Measurements from ENCODE around the gene PHLDB2.
A peak's percentile ranks its signal among the peaks of the same experiment; 100 is the strongest.

PHLDB2 gene

GRCh38 chr3:111968319-111969054 is 109.4 kb downstream of the PHLDB2 start:
- no peak for DNase-seq
- Histone ChIP-seq H2AK5ac (ENCODE audit: low read length, severe bottlenecking) (no peak overlapping the region), H2AFZ (ENCODE audit: low read depth, low read length) (no peak overlapping the region), H3K4me1 (ENCODE audit: control insufficient read depth, insufficient read depth, low read depth, low read length) (no peaks in the 10 kb centered on the region), H2BK15ac (ENCODE audit: low read depth, poor library complexity, severe bottlenecking) (no peak overlapping the region), H3K4ac (ENCODE audit: low read depth in 1 of 2, low read length in 2 of 2) (no peak overlapping the region), H3K23ac (ENCODE audit: low read length in 2 of 2) (no peak overlapping the region), H2BK5ac (ENCODE audit: low read depth, low read length, poor library complexity, severe bottlenecking) (no peak overlapping the region), H3K14ac (ENCODE audit: low read length in 2 of 2) (no peak overlapping the region), H3K27me3 (ENCODE audit: control insufficient read depth in 1 of 2, insufficient read depth in 1 of 2, low read length in 2 of 2) (no peaks in the 10 kb centered on the region), H2BK120ac (ENCODE audit: low read depth, low read length) (no peak overlapping the region), H3K18ac (ENCODE audit: low read depth in 1 of 2, low read length in 2 of 2) (no peak overlapping the region), H3K36me3 (ENCODE audit: control insufficient read depth in 1 of 2, insufficient read depth in 2 of 2, low read depth in 1 of 2, low read length in 2 of 2) (peaks cover 10 to 94% of the 10 kb centered on the region in 2 experiments), H4K8ac (ENCODE audit: low read length) (no peak overlapping the region), H3K9ac (ENCODE audit: low read length) (peak overlapping the region; percentile 22), H2BK12ac (ENCODE audit: low read length in 2 of 2) (no peak overlapping the region), H4K91ac (ENCODE audit: low read length) (no peak overlapping the region), H3K27ac (ENCODE audit: low read length, poor library complexity, severe bottlenecking) (no peak overlapping the region), H3K4me3 (ENCODE audit: insufficient read depth in 1 of 2, low read depth in 1 of 2, low read length in 2 of 2) (no peak overlapping the region), H3K9me3 (ENCODE audit: control insufficient read depth, low read length) (no peaks in the 10 kb centered on the region), H3K4me2 (ENCODE audit: low read length, poor library complexity, severe bottlenecking) (no peak overlapping the region), H3K79me1 (replicated peaks; ENCODE audit: low read length, poor library complexity, severe bottlenecking) (peaks cover 2% of the 10 kb centered on the region)
- WGBS = 94% methylated on average over 3 of the region's 5 CpGs

GRCh38 chr3:111970376-111970775 is 111.3 kb downstream of the PHLDB2 start:
- no peaks in the 10 kb centered on the region for H3K4me1 ChIP-seq (ENCODE audit: control insufficient read depth, insufficient read depth, low read depth, low read length)
- no peak overlapping the region for H3K14ac ChIP-seq (ENCODE audit: low read length in 2 of 2)
- no peak overlapping the region for H4K91ac ChIP-seq (ENCODE audit: low read length)
- no peak overlapping the region for H2BK12ac ChIP-seq (ENCODE audit: low read length in 2 of 2)
- H2AFZ ChIP-seq (ENCODE audit: low read depth, low read length) = no peak overlapping the region
- H2BK120ac ChIP-seq (ENCODE audit: low read depth, low read length) = no peak overlapping the region
- WGBS = no CpG with 5 or more reads among the region's 3 CpGs
- H3K23ac ChIP-seq (ENCODE audit: low read length in 2 of 2) = no peak overlapping the region
- no peak overlapping the region for H3K4me2 ChIP-seq (ENCODE audit: low read length, poor library complexity, severe bottlenecking)
- H3K4me3 ChIP-seq (ENCODE audit: insufficient read depth in 1 of 2, low read depth in 1 of 2, low read length in 2 of 2) = no peak overlapping the region
- no peak for DNase-seq
- no peak overlapping the region for H3K4ac ChIP-seq (ENCODE audit: low read depth in 1 of 2, low read length in 2 of 2)
- no peaks in the 10 kb centered on the region for H3K9me3 ChIP-seq (ENCODE audit: control insufficient read depth, low read length)
- H3K27ac ChIP-seq (ENCODE audit: low read length, poor library complexity, severe bottlenecking) = no peak overlapping the region
- no peaks in the 10 kb centered on the region for H3K27me3 ChIP-seq (ENCODE audit: control insufficient read depth in 1 of 2, insufficient read depth in 1 of 2, low read length in 2 of 2)
- no peak overlapping the region for H2AK5ac ChIP-seq (ENCODE audit: low read length, severe bottlenecking)
- peaks cover 10 to 95% of the 10 kb centered on the region in 2 experiments for H3K36me3 ChIP-seq (ENCODE audit: control insufficient read depth in 1 of 2, insufficient read depth in 2 of 2, low read depth in 1 of 2, low read length in 2 of 2)
- no peak overlapping the region for H2BK15ac ChIP-seq (ENCODE audit: low read depth, poor library complexity, severe bottlenecking)
- H3K9ac ChIP-seq (ENCODE audit: low read length) = no peak overlapping the region
- H4K8ac ChIP-seq (ENCODE audit: low read length) = no peak overlapping the region
- peaks cover 2% of the 10 kb centered on the region for H3K79me1 ChIP-seq (replicated peaks; ENCODE audit: low read length, poor library complexity, severe bottlenecking)
- H2BK5ac ChIP-seq (ENCODE audit: low read depth, low read length, poor library complexity, severe bottlenecking) = no peak overlapping the region
- H3K18ac ChIP-seq (ENCODE audit: low read depth in 1 of 2, low read length in 2 of 2) = no peak overlapping the region

- Histone ChIP-seq H3K4ac (ENCODE audit: low read depth in 1 of 2, low read length in 2 of 2) (no peak overlapping the region), H2BK120ac (ENCODE audit: low read depth, low read length) (no peak overlapping the region), H2BK12ac (ENCODE audit: low read length in 2 of 2) (no peak overlapping the region), H3K79me1 (replicated peaks; ENCODE audit: low read length, poor library complexity, severe bottlenecking) (peaks cover 2% of the 10 kb centered on the region), H3K4me3 (ENCODE audit: insufficient read depth in 1 of 2, low read depth in 1 of 2, low read length in 2 of 2) (no peak overlapping the region), H3K36me3 (ENCODE audit: control insufficient read depth in 1 of 2, insufficient read depth in 2 of 2, low read depth in 1 of 2, low read length in 2 of 2) (peaks cover 6 to 91% of the 10 kb centered on the region in 2 experiments), H2BK5ac (ENCODE audit: low read depth, low read length, poor library complexity, severe bottlenecking) (no peak overlapping the region), H3K9me3 (ENCODE audit: control insufficient read depth, low read length) (no peaks in the 10 kb centered on the region), H4K8ac (ENCODE audit: low read length) (no peak overlapping the region), H2BK15ac (ENCODE audit: low read depth, poor library complexity, severe bottlenecking) (no peak overlapping the region), H3K27ac (ENCODE audit: low read length, poor library complexity, severe bottlenecking) (no peak overlapping the region), H3K23ac (ENCODE audit: low read length in 2 of 2) (no peak overlapping the region), H4K91ac (ENCODE audit: low read length) (no peak overlapping the region), H3K9ac (ENCODE audit: low read length) (no peak overlapping the region), H3K14ac (ENCODE audit: low read length in 2 of 2) (no peak overlapping the region), H2AK5ac (ENCODE audit: low read length, severe bottlenecking) (no peak overlapping the region), H3K27me3 (ENCODE audit: control insufficient read depth in 1 of 2, insufficient read depth in 1 of 2, low read length in 2 of 2) (no peaks in the 10 kb centered on the region), H2AFZ (ENCODE audit: low read depth, low read length) (no peak overlapping the region), H3K4me2 (ENCODE audit: low read length, poor library complexity, severe bottlenecking) (no peak overlapping the region), H3K4me1 (ENCODE audit: control insufficient read depth, insufficient read depth, low read depth, low read length) (no peaks in the 10 kb centered on the region), H3K18ac (ENCODE audit: low read depth in 1 of 2, low read length in 2 of 2) (no peak overlapping the region)
- WGBS = 83% methylated on average over 10 of the region's 11 CpGs
- DNase-seq = no peak
Measured at GRCh38 chr3:111971533-111972130, 112.6 kb downstream of the PHLDB2 start.

GRCh38 chr3:111972891-111973290 is 113.8 kb downstream of the PHLDB2 start:
- no peak overlapping the region for H2BK12ac ChIP-seq (ENCODE audit: low read length in 2 of 2)
- no peak overlapping the region for H2BK5ac ChIP-seq (ENCODE audit: low read depth, low read length, poor library complexity, severe bottlenecking)
- no peak overlapping the region for H3K14ac ChIP-seq (ENCODE audit: low read length in 2 of 2)
- H3K9ac ChIP-seq (ENCODE audit: low read length) = no peak overlapping the region
- H3K18ac ChIP-seq (ENCODE audit: low read depth in 1 of 2, low read length in 2 of 2) = no peak overlapping the region
- no peaks in the 10 kb centered on the region for H3K27me3 ChIP-seq (ENCODE audit: control insufficient read depth in 1 of 2, insufficient read depth in 1 of 2, low read length in 2 of 2)
- H4K8ac ChIP-seq (ENCODE audit: low read length) = no peak overlapping the region
- WGBS = 100% methylated on average over 1 of the region's 3 CpGs
- no peak overlapping the region for H2AFZ ChIP-seq (ENCODE audit: low read depth, low read length)
- H2BK120ac ChIP-seq (ENCODE audit: low read depth, low read length) = no peak overlapping the region
- no peak overlapping the region for H4K91ac ChIP-seq (ENCODE audit: low read length)
- peaks cover 2% of the 10 kb centered on the region for H3K79me1 ChIP-seq (replicated peaks; ENCODE audit: low read length, poor library complexity, severe bottlenecking)
- no peak overlapping the region for H3K23ac ChIP-seq (ENCODE audit: low read length in 2 of 2)
- H3K4ac ChIP-seq (ENCODE audit: low read depth in 1 of 2, low read length in 2 of 2) = no peak overlapping the region
- H2AK5ac ChIP-seq (ENCODE audit: low read length, severe bottlenecking) = no peak overlapping the region
- H3K4me3 ChIP-seq (ENCODE audit: insufficient read depth in 1 of 2, low read depth in 1 of 2, low read length in 2 of 2) = no peak overlapping the region
- H3K4me1 ChIP-seq (ENCODE audit: control insufficient read depth, insufficient read depth, low read depth, low read length) = no peaks in the 10 kb centered on the region
- H3K36me3 ChIP-seq (ENCODE audit: control insufficient read depth in 1 of 2, insufficient read depth in 2 of 2, low read depth in 1 of 2, low read length in 2 of 2) = peaks cover 6 to 82% of the 10 kb centered on the region in 2 experiments
- DNase-seq = no peak
- H3K9me3 ChIP-seq (ENCODE audit: control insufficient read depth, low read length) = no peaks in the 10 kb centered on the region
- no peak overlapping the region for H3K4me2 ChIP-seq (ENCODE audit: low read length, poor library complexity, severe bottlenecking)
- H3K27ac ChIP-seq (ENCODE audit: low read length, poor library complexity, severe bottlenecking) = no peak overlapping the region
- H2BK15ac ChIP-seq (ENCODE audit: low read depth, poor library complexity, severe bottlenecking) = no peak overlapping the region
